Type B pancreatic cell (in vitro differentiated cells): ENCODE data around the gene SLC11A2. TPM values are rescaled to one million over a fixed set of nuclear protein-coding genes. Genes with fewer than 3 reads are reported as not detected.

Source experiments
- DNase-seq: peaks from one replicate; pipeline ENCODE4 v3.0.0; 2021; ENCODE audit warnings: mixed read lengths; ENCODE audit not compliant: unreplicated experiment; ENCODE audit errors: extremely low spot score
- H3K27ac Mint-ChIP-seq: 2 replicates; pipeline ENCODE4 v1.8.0; 2021; ENCODE audit warnings: mild to moderate bottlenecking, mixed read lengths
- H3K27me3 Mint-ChIP-seq: 2 replicates; pipeline ENCODE4 v1.8.0; 2021; ENCODE audit warnings: mixed read lengths
- H3K36me3 Mint-ChIP-seq: 2 replicates; pipeline ENCODE4 v1.8.0; 2021; ENCODE audit warnings: mixed read lengths
- H3K4me1 Mint-ChIP-seq: one replicate; pipeline ENCODE4 v1.8.0; 2021; ENCODE audit warnings: mixed read lengths; ENCODE audit not compliant: unreplicated experiment
- H3K4me3 Mint-ChIP-seq: 2 replicates; pipeline ENCODE4 v1.8.0; 2021; ENCODE audit warnings: mild to moderate bottlenecking, mixed read lengths
- H3K9me3 Mint-ChIP-seq: 2 replicates; pipeline ENCODE4 v1.8.0; 2021; ENCODE audit warnings: mixed read lengths
- total RNA-seq: library from RNA; stranded (reverse); gene quantifications from 2 replicates; pipeline ENCODE4 v1.2.1, GENCODE V29; 2021; ENCODE audit warnings: low replicate concordance
- TF ChIP-seq, protein P1 (sequence below): fragments of 200-600 bp; sonication (generic); conservative IDR thresholded peaks from 2 replicates; pipeline ENCODE4 v1.5.0; 2021; ENCODE audit warnings: antibody characterized with exemption, mild to moderate bottlenecking

Gene SLC11A2
- total RNA-seq, 1 donor from 2014 or later: 56.3 TPM

DNA sequence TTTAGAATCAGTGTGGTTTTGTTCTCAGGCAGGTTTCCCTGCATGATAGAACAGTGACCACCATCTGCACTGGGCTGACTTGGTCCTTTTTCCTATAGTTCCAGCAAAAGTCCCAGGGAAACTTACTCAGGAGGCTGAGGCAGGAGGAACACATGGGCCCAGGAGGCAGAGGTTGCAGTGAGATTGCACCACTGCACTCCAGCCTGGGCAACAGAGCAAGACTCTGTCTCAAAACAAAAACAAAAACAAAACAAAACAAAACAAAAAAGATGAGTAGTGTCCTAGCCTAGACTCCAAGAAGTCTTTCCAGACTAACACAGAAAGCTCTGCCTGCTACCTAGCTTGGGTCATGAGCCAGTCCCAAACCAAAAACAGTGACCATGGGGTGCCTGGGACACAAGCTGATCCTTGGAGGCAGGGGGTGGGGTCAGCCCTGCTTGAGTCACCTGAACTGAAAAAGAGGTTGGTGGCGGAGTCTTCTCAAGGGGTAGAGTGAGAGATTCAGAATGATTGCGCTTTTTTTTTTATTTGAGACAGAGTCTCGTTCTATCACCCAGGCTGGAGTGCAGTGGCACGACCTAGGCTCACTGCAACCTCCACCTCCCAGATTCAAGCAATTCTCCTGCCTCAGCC, 7.4 kb upstream of the SLC11A2 start:
- Mint-ChIP-seq H3K4me3 (no peak overlapping the region), H3K27me3 (peaks cover 4% of the 10 kb centered on the region), H3K27ac (no peak overlapping the region), H3K9me3 (no peaks in the 10 kb centered on the region), H3K4me1 (peaks cover 11% of the 10 kb centered on the region), H3K36me3 (no peaks in the 10 kb centered on the region)
- no peak for DNase-seq
- TF ChIP-seq, protein P1, sequence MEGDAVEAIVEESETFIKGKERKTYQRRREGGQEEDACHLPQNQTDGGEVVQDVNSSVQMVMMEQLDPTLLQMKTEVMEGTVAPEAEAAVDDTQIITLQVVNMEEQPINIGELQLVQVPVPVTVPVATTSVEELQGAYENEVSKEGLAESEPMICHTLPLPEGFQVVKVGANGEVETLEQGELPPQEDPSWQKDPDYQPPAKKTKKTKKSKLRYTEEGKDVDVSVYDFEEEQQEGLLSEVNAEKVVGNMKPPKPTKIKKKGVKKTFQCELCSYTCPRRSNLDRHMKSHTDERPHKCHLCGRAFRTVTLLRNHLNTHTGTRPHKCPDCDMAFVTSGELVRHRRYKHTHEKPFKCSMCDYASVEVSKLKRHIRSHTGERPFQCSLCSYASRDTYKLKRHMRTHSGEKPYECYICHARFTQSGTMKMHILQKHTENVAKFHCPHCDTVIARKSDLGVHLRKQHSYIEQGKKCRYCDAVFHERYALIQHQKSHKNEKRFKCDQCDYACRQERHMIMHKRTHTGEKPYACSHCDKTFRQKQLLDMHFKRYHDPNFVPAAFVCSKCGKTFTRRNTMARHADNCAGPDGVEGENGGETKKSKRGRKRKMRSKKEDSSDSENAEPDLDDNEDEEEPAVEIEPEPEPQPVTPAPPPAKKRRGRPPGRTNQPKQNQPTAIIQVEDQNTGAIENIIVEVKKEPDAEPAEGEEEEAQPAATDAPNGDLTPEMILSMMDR: no peak

DNA sequence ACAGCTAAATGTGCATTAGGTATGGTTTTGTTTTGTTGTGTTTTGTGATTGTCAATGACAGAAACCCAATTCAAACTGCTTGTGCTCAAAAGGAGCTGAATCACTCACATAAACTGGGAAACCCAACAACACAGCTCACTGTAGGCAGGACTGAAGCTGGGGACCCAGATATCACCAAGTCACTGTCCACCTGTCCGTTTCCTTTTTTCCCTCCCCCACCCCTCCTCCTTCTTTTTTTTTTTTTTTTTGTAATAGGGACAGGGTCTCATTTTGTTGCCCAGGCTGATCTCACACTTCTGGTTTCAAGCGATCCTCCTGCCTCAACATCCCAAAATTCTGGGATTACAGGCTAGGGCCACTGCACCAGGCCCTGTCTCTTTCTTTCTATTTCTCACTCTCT, 6.9 kb upstream of the SLC11A2 start:
- H3K27ac Mint-ChIP-seq: no peak overlapping the region
- no peak overlapping the region for H3K4me3 Mint-ChIP-seq
- TF ChIP-seq, protein P1: no peak
- H3K27me3 Mint-ChIP-seq: peaks cover 4% of the 10 kb centered on the region
- H3K4me1 Mint-ChIP-seq: peaks cover 16% of the 10 kb centered on the region
- no peak for DNase-seq
- no peaks in the 10 kb centered on the region for H3K36me3 Mint-ChIP-seq
- no peaks in the 10 kb centered on the region for H3K9me3 Mint-ChIP-seq

DNA sequence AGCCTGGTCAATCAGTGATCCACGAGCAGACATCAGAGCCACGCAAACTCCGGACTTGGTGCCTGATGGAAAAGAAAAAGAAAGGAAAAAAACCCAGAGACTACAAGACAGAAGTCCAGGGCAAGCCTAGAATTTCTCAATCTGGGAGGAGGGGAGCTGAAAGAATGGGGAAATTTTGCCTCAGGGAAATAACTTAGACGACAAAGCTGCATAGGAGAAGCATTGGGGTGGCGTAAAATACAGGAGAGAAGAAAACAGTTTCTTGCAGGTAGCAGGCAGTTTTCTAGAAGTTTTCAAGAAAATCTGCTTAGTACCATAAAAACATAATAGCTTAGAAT, 2.6 kb upstream of the SLC11A2 start:
- Mint-ChIP-seq H3K27me3 (peaks cover 4% of the 10 kb centered on the region), H3K36me3 (no peaks in the 10 kb centered on the region), H3K9me3 (no peaks in the 10 kb centered on the region), H3K27ac (peak overlapping the region; percentile 87), H3K4me1 (peaks cover 38% of the 10 kb centered on the region), H3K4me3 (peak overlapping the region; percentile 80)
- no peak for DNase-seq
- TF ChIP-seq, protein P1: no peak

DNA sequence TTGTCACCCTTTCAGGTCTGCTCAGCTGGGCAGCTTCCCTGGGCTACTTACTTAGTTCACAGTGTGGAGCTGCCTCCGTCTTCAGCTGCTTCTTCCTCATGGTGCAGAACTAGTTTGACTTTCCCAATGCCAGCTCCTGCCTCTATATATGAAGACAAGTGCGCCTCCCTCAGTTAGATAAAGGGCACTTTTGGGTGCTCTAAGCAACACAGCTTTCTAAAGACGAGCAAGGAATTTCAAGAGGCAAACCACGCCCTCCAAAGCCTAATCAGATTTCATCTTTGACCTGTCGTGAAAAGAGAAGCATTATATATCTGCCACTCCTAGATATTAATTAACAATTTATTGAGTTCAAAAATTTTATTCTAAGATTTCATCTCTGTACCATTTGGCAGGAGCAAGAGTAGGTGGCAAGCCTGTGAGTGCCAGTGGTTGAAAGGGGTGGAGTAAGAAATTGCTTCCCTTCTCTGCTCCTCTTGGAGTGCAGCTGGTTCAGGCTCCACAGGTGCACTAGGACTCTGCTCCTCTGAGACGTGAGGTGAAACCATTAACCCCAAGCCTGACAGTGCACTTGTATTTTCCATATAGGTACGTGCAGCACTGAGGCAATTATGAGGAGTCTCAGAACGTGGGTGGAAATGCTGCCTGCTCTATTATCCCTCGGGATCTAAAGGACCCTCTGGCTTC, 2.1 kb upstream of the SLC11A2 start:
- DNase-seq: no peak
- Mint-ChIP-seq H3K36me3 (no peaks in the 10 kb centered on the region), H3K27me3 (peaks cover 4% of the 10 kb centered on the region), H3K4me3 (peak overlapping the region; percentile 80), H3K27ac (peak overlapping the region; percentile 87), H3K4me1 (peaks cover 38% of the 10 kb centered on the region), H3K9me3 (no peaks in the 10 kb centered on the region)
- TF ChIP-seq, protein P1: peak; percentile 54

DNA sequence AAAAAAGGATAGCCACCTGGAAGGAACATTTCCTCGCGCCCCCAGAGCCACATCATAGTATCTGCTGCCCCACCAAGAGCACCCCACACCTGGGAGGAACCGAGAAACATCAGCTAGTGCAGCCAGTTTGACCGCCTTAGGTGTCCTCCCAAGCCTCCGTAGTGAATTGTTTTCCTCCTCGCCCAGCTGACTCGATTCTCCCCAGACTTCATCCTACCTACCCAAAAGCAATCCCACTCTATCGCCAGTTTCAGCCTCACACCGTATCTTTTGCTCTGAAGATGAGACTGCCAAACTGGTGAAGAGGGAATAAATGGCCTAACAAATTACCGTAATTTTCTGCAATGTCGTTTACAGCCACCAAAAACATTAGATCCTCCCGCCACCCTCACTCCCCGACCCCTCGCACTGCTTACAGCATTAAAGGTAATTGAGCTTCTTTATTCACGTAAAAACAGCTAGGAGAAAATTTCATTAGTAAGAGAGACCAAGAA, 1.2 kb upstream of the SLC11A2 start:
- peak overlapping the region; percentile 80 for H3K4me3 Mint-ChIP-seq
- no peaks in the 10 kb centered on the region for H3K9me3 Mint-ChIP-seq
- TF ChIP-seq, protein P1: no peak

More for the DNA sequence above, 1.2 kb upstream of the SLC11A2 start:
- Mint-ChIP-seq H3K36me3 (no peaks in the 10 kb centered on the region), H3K4me1 (peaks cover 42% of the 10 kb centered on the region), H3K27ac (peak overlapping the region; percentile 47), H3K27me3 (peaks cover 4% of the 10 kb centered on the region)
- no peak for DNase-seq
